HG03039 (cell line): ENCODE results near the gene CPNE6.

Source experiments
- ATAC-seq: cut with Tn5 transposase; IDR thresholded peaks from one replicate; pipeline ENCODE4 v1.9.1; 2021; ENCODE audit warnings: mild to moderate bottlenecking, moderate library complexity; ENCODE audit not compliant: unreplicated experiment

The CPNE6 gene

DNA sequence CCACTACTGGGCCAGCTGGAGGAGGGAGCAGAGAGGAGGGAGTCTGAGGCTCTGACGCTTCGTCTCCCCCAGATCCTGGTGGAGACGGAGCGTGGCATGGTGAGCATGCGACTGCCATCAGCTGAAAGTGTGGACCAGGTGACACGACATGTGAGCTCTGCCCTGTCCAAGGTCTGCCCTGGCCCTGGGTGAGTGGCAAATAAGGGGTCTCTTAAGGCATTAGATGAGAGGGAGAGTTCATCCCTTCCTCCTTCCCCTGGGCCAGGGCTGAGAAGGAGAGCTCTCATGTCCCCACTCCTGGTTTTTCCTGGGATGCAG lies 17.1 kb upstream of the CPNE6 start:
- no peak for ATAC-seq

- no peak for ATAC-seq
Measured at GRCh38 chr14:24054646-24055045, 16.7 kb upstream of the CPNE6 start.

DNA sequence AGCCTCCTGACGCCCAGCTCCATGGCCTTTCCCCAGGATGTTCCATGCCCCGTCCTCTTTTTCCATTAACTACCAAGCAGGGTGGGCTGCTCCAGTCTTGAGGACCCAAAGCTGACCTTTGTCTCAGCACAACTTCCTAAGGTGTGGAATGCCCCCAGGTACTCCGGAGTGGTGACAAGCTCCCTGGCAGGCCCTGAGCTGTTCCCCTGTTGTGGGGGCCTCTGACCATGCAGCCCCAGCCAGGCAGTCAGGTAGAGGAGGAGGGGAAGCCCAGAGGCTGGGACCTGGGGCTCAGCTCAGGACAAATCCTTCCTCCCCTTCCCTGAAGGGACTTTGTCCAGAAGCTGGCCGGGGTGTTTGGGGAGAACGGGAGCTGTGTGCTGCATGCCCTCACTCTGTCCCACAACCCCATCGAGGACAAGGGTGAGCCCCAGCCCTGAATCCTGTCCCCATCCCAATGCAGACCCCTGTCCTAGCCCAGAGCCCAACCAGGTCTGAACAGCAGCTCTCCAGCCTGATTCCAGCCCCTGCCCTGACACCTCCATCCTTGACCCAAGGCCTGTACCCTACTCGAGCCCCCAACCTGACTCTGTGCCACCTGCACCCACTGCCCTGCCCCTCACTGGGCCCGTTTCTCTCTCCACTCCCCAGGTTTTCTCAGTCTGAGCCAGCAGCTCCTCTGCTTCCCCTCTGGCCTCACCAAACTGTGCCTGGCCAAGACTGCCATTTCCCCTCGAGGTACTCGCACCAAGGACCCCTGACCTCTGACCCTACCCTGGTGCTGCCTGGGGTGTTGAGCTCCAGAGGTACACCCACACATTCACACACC lies 15.2 kb upstream of the CPNE6 start:
- ATAC-seq = no peak

- ATAC-seq = no peak
Measured at GRCh38 chr14:24056800-24057184, 14.6 kb upstream of the CPNE6 start.

DNA sequence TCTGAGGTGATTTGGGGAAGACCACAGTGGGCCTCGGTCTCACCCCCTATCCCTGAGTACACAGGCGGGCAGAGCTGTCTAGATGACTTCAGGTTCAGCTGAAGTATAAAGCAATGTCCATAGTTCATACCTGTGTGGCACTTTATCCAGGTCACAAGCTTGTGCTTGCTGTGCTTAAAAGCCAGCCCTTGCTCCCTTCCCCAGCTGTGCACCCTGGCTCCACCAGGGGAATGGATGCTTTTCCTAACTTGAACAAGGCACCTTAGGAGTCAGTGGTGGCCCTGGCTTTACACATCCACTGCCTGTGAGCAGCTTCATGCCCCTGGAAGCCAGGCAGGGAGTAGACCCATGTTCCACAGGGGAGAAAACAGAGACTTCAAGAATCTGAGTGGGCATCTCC lies 14.1 kb upstream of the CPNE6 start:
- ATAC-seq = no peak

GRCh38 chr14:24057867-24058259 lies 13.5 kb upstream of the CPNE6 start:
- ATAC-seq = no peak

DNA sequence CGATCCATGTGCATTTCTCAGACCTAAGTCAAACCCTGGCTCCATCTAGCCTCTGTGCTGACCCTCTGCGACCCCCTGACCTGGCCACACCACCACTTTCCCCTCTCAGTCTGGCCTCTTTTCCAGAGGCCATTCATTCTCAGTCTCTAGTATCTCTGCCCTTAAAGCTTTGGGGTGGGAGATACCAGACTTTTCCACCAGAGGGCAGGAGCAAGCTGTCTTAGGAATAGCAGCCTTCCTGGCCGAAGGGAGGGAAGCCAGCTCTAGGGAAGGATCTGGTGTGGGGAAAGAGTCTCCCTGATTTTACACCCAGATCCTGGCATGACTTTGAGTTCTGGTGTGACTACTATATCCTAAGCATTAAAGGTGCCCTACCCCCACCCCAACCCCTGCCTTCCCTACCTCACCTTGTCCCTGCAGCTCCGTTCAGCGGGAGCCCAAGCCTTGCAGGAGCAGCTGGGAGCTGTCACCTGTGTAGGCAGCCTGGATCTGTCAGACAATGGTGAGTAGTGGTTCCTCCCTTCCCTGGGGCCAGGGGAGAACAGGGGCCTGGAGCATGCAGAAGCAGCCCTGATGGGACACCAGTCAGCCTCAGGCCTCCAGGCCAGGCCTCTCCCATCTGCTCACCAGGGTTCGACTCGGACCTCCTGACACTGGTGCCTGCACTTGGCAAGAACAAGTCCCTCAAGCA lies 13.0 kb upstream of the CPNE6 start:
- ATAC-seq = no peak

GRCh38 chr14:24058951-24059475 lies 12.3 kb upstream of the CPNE6 start:
- no peak for ATAC-seq

DNA sequence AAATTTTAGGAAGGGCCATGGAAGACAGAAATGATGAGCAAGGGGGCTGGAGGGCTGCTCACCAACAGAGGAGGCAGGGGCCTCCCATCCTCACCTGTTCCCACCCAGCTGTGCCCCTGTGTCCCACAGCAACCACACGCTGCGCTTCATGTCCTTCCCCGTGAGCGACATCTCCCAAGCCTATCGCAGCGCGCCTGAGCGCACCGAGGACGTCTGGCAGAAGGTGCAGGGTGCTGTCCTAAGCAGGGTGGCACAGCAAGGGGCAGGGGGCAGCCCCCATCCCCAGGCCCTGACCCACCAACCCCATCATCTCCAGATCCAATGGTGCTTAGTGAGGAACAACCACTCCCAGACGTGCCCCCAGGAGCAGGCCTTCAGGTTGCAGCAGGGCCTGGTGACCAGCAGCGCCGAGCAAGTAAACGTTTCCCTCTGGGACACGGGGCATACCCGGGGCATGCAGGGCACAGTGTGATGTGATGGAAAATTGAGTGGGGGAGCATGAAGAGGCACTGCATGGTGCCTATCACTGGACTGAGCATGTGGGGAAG lies 11.4 kb upstream of the CPNE6 start:
- ATAC-seq = no peak

GRCh38 chr14:24060443-24060842 lies 10.9 kb upstream of the CPNE6 start:
- ATAC-seq = no peak

- no peak for ATAC-seq
Measured at GRCh38 chr14:24060984-24061913, 10.1 kb upstream of the CPNE6 start.

GRCh38 chr14:24062216-24062980 lies 9.0 kb upstream of the CPNE6 start:
- no peak for ATAC-seq

GRCh38 chr14:24063263-24063836 lies 8.0 kb upstream of the CPNE6 start:
- no peak for ATAC-seq

DNA sequence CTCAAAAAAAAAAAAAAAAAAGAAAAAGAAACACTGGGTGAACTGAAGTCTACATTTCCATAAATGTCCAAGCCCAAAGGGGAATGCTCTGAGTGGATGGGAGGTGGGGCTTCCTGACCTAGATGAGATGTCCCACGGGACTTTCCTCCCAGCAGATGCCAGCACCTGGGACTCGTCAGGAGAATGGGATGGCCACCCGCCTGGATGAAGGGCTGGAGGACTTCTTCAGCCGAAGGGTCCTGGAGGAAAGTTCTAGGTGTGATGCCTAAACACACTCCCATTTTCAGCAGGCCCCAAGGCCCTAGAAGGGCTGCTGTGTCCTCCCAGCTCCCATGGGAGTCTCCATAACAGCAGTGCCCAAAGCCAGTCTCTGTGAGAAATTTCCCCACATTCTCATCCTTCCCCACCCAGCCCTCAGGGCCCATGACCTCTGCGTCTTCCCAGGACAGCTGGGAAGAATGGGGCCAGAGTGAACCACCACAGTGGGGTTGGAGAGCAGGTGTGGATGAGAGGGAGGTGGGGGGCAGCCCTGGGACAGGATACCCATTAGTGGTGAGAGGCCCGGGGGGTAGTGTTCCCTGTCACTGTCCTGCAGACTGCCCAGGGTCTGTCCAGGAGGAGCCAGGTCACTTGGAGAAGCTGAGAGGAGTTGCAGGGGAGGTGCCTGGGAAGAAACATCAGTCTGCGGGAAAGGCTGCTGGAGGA lies 7.1 kb upstream of the CPNE6 start:
- ATAC-seq = no peak

DNA sequence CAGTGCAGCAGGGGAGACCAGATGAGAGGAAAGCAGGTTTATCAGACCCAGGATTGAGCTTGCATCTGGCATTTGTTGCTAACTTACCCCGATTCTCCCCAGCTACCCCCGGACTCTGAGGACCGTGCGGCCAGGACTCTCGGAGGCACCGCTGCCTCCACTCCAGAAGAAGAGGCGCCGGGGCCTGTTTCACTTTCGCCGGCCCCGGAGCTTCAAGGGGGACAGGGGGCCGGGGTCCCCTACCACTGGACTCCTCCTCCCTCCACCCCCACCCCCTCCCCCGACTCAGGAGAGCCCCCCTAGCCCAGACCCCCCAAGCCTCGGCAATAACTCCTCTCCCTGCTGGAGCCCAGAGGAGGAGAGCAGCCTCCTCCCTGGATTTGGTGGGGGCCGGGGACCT lies 6.5 kb upstream of the CPNE6 start:
- no peak for ATAC-seq

DNA sequence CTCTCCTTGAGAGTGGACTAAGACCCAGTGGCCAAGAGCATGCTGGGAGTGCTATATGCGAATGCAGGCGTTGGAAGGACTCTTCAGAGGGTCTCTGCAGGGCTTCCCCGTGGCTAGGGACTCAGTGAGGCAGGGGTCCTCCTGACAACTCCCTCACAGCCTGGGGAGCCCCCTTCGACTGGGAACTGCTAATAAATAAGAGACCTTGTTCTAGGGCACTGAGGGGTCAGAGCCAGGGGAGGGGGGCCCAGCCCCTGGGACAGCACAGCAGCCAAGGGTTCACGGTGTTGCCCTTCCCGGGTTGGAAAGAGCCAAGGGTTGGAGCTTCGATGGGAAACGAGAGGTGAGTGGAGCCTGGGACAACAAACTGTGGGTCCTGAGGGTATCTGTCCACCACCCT lies 6.0 kb upstream of the CPNE6 start:
- no peak for ATAC-seq

GRCh38 chr14:24066496-24067132 lies 4.7 kb upstream of the CPNE6 start:
- no peak for ATAC-seq

GRCh38 chr14:24067133-24068082 lies 4.0 kb upstream of the CPNE6 start:
- no peak for ATAC-seq
